IPS-20b (cell line): ENCODE measurements around the gene TIAM1.
A peak's percentile ranks its signal among the peaks of the same experiment; 100 is the strongest.

Experiments
- H3K27ac ChIP-seq: one replicate; pipeline ENCODE4 v1.5.1; 2013; ENCODE audit warnings: low read length
- H3K27me3 ChIP-seq: 2 replicates; pipeline ENCODE4 v1.6.1; 2013; ENCODE audit warnings: mild to moderate bottlenecking, low read length, inconsistent platforms; ENCODE audit not compliant: insufficient read depth
- H3K36me3 ChIP-seq: 2 replicates; pipeline ENCODE4 v1.6.1; 2013; ENCODE audit warnings: low read depth, mild to moderate bottlenecking, inconsistent platforms, low read length, moderate library complexity; ENCODE audit not compliant: insufficient read depth
- H3K4me1 ChIP-seq: 2 replicates; pipeline ENCODE4 v1.6.1; 2013; ENCODE audit warnings: mild to moderate bottlenecking, control low read depth, inconsistent platforms, low read length, moderate library complexity; ENCODE audit not compliant: insufficient read depth
- H3K4me3 ChIP-seq: 2 replicates; pipeline ENCODE4 v1.5.1; 2013; ENCODE audit warnings: mild to moderate bottlenecking, low read length, inconsistent platforms
- H3K9ac ChIP-seq: 2 replicates; pipeline ENCODE4 v1.6.1; 2013; ENCODE audit warnings: low read depth, mild to moderate bottlenecking, inconsistent platforms, low read length, moderate library complexity
- H3K9me3 ChIP-seq: 2 replicates; pipeline ENCODE4 v1.6.1; 2013; ENCODE audit warnings: mild to moderate bottlenecking, low read depth, low read length, inconsistent platforms; ENCODE audit not compliant: insufficient read depth

Gene TIAM1

DNA sequence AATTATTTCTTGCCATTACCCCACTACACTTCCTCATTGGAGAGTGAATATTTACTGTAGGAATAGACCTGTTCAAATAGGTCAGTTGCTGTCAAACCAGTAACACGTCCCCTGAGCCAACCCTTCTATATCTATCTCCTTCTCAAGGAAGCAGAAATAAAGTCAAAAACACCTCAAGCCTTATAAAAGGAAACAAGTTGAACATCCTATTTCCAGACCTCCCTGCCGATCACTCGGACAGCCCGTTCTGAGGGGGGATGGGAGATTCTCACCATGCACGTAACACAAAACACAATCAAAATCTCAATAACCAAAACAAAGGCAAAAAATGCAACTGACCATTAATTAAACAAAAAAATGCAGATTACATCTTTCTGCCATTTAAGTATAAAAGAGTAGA, 184.3 kb downstream of the TIAM1 start:
- Histone ChIP-seq H3K27ac (no peak overlapping the region), H3K4me1 (peaks cover 41% of the 10 kb centered on the region; the same call in 1 of the 2 replicates), H3K4me3 (peak overlapping the region; percentile 65), H3K9ac (peak overlapping the region; percentile 33; the same call in 1 of the 2 replicates), H3K36me3 (0 out of 2 replicates have a peak, but pooled peaks cover 5% of the 10 kb centered on the region), H3K9me3 (peaks cover 15% of the 10 kb centered on the region; the same call in 1 of the 2 replicates), H3K27me3 (no peaks in the 10 kb centered on the region)

DNA sequence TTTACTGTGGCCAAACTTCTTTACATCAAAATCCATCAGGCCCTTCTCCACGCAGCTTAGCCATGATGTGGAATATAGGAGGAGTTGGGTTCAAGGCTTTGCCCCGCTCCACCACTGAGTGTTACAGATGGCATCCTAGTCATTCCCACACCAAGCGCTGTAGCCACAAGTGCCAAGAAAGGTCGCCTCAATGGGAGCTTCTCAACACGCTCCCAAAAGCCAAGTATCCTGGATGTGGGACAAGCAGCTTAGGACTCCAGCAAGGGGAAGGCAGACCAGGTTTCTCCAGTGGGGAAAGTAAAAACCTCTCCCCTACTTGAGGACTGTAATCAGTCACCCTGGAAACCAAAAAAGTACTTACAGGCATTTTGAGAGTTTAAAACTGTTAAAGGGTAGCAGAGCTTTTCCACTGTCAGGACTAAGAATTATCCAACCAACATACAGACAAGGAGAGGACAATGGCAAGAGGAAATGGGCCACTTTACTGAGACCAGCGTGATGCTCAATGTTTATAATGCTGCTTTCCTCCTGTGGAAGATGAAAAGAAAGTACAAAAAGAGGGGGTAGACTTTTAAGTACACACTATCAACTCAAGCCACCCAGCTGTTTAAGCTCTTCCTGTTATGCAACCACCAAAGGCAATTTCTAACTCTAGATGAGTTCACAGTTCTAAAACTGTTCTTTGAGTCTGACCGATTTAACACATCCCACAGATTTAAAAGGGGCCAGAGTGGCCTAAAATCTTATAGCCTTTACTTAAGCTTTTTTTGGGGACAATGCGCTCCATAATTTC, 185.1 kb downstream of the TIAM1 start:
- Histone ChIP-seq H3K27ac (no peak overlapping the region), H3K4me1 (peaks cover 41% of the 10 kb centered on the region; the same call in 1 of the 2 replicates), H3K9ac (peak overlapping the region; percentile 33; the same call in 1 of the 2 replicates), H3K27me3 (no peaks in the 10 kb centered on the region), H3K9me3 (peaks cover 15% of the 10 kb centered on the region; the same call in 1 of the 2 replicates), H3K4me3 (peak overlapping the region; percentile 65), H3K36me3 (no peaks in the 10 kb centered on the region)

DNA sequence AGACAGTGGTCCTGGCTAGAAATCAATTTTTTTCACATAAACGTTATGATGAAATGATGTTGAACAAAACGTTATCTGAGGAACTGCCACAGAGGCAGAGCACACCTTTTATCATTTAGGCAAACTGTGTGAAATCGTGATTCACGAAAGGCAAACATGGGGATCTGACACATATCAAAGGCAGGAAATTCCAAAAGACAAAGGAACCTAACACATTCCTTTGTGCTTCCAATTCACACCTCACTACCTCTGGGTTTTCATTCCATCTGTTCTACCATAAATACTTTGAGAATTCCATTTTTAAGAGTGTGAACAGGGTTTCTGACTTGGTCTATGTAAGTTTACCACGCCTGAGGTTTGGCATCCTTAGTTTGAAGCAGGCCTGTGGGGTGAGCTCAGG, 186.3 kb downstream of the TIAM1 start:
- peaks cover 15% of the 10 kb centered on the region; the same call in 1 of the 2 replicates for H3K9me3 ChIP-seq
- no peaks in the 10 kb centered on the region for H3K36me3 ChIP-seq
- no peak overlapping the region for H3K9ac ChIP-seq
- peak overlapping the region; percentile 32 for H3K27ac ChIP-seq
- H3K4me1 ChIP-seq: peaks cover 41% of the 10 kb centered on the region; the same call in 1 of the 2 replicates
- H3K27me3 ChIP-seq: no peaks in the 10 kb centered on the region
- H3K4me3 ChIP-seq: no peak overlapping the region

DNA sequence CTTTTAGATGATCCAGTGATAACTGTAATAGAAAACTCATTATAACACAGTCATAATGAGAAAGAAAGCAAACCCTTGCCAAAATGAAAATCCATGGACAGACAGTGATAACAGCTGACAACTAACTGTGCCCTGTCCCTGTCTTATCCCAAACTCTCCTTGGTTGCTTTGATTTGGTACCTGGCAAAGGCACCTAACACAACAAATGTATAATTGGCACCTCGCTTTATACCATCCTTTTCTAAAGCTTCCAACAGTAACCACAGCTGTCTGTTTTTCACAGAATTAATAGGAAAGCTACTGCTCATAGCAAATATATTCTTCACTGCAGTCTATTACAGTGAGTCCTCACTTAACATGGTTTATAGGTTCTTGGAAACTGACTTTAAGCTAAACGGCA, 187.4 kb downstream of the TIAM1 start:
- peaks cover 37% of the 10 kb centered on the region; the same call in 1 of the 2 replicates for H3K4me1 ChIP-seq
- H3K4me3 ChIP-seq: no peak overlapping the region
- H3K9me3 ChIP-seq: peaks cover 15% of the 10 kb centered on the region; the same call in 1 of the 2 replicates
- H3K27ac ChIP-seq: no peak overlapping the region
- H3K9ac ChIP-seq: no peak overlapping the region
- no peaks in the 10 kb centered on the region for H3K27me3 ChIP-seq
- no peaks in the 10 kb centered on the region for H3K36me3 ChIP-seq

GRCh38 chr21:31156169-31156568, 187.9 kb downstream of the TIAM1 start:
- no peak overlapping the region for H3K9ac ChIP-seq
- H3K36me3 ChIP-seq: peaks cover 3% of the 10 kb centered on the region; the same call in 1 of the 2 replicates
- H3K27me3 ChIP-seq: no peaks in the 10 kb centered on the region
- peaks cover 15% of the 10 kb centered on the region; the same call in 1 of the 2 replicates for H3K9me3 ChIP-seq
- no peak overlapping the region for H3K4me3 ChIP-seq
- H3K27ac ChIP-seq: no peak overlapping the region
- peaks cover 32% of the 10 kb centered on the region; the same call in 1 of the 2 replicates for H3K4me1 ChIP-seq

- H3K9me3 ChIP-seq: peaks cover 4% of the 10 kb centered on the region
- no peak overlapping the region for H3K9ac ChIP-seq
- H3K4me3 ChIP-seq: no peak overlapping the region
- H3K27ac ChIP-seq: no peak overlapping the region
- no peaks in the 10 kb centered on the region for H3K4me1 ChIP-seq
- no peaks in the 10 kb centered on the region for H3K27me3 ChIP-seq
- H3K36me3 ChIP-seq: peaks cover 9% of the 10 kb centered on the region; the same call in 1 of the 2 replicates
Measured at GRCh38 chr21:31151156-31152045, 192.7 kb downstream of the TIAM1 start.

GRCh38 chr21:31145274-31145673, 198.8 kb downstream of the TIAM1 start:
- peaks cover 13% of the 10 kb centered on the region for H3K4me1 ChIP-seq
- no peak overlapping the region for H3K9ac ChIP-seq
- H3K27ac ChIP-seq: no peak overlapping the region

GRCh38 chr21:31143036-31143435, 201.0 kb downstream of the TIAM1 start:
- H3K9ac ChIP-seq: no peak overlapping the region
- peaks cover 13% of the 10 kb centered on the region for H3K4me1 ChIP-seq
- H3K36me3 ChIP-seq: peaks cover 7% of the 10 kb centered on the region; the same call in 1 of the 2 replicates
- H3K27ac ChIP-seq: no peak overlapping the region
- H3K27me3 ChIP-seq: no peaks in the 10 kb centered on the region
- no peak overlapping the region for H3K4me3 ChIP-seq
- H3K9me3 ChIP-seq: no peaks in the 10 kb centered on the region

More at GRCh38 chr21:31145274-31145673, 198.8 kb downstream of the TIAM1 start:
- Histone ChIP-seq H3K27me3 (no peaks in the 10 kb centered on the region), H3K36me3 (peaks cover 10% of the 10 kb centered on the region; the same call in 1 of the 2 replicates), H3K4me3 (no peak overlapping the region), H3K9me3 (no peaks in the 10 kb centered on the region; the same call in 1 of the 2 replicates)

DNA sequence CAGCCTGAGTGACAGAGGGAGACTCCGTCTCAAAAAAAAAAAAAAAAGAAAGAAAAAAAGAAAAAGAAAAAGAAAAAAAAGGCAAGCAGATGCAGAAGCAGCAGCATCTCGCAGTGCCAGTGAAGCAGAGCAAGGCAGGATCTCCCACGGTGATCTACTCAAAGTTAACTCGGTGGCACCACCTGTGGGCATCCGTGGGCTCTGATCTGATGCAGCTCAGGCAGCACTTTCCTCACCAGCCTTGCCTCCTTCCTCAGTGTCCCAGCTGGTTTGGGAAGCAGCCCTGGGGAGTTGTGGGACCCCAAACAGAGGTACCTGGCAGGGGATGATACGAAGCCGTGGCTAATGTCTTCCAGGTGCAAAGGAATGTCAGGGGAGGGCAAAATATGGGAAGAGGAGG, 201.5 kb downstream of the TIAM1 start:
- Histone ChIP-seq H3K9ac (no peak overlapping the region), H3K4me3 (no peak overlapping the region), H3K9me3 (no peaks in the 10 kb centered on the region), H3K27ac (no peak overlapping the region), H3K36me3 (peaks cover 5% of the 10 kb centered on the region; the same call in 1 of the 2 replicates), H3K4me1 (peaks cover 13% of the 10 kb centered on the region), H3K27me3 (no peaks in the 10 kb centered on the region)

DNA sequence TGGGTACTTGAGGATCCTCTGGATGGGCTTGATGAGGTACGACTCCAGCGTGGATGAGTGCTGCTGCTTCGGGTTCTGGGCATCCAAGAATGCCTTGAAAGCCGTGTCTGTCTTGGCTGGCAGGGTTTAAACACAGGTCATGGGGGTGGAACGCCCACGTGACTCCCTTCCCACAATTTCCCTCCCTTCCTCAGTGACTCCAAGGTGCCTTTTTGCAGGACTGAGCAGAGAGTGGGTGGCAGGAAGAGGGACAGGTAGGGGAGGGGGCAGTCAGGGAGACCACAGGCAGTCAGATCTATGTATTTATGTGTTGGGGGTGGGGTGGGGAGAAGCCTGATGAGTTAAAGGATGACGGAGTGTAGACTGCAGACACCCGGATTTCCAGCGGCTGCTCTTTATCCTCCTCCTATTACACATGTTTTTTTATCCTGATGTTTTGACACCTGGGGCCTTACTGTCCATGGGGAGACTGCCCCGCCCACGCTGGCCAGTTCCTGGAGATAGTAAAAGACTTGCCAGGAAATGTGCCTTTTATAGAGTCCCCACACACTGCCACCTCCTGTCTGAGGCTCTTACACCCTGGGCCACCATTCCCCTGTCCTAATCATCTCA, 202.6 kb downstream of the TIAM1 start:
- Histone ChIP-seq H3K36me3 (peaks cover 5% of the 10 kb centered on the region; the same call in 1 of the 2 replicates), H3K4me3 (no peak overlapping the region), H3K27ac (no peak overlapping the region), H3K27me3 (no peaks in the 10 kb centered on the region), H3K9ac (no peak overlapping the region), H3K9me3 (no peaks in the 10 kb centered on the region), H3K4me1 (peaks cover 13% of the 10 kb centered on the region)

GRCh38 chr21:31140676-31141075, 203.4 kb downstream of the TIAM1 start:
- H3K36me3 ChIP-seq: peaks cover 5% of the 10 kb centered on the region; the same call in 1 of the 2 replicates
- no peak overlapping the region for H3K9ac ChIP-seq
- no peak overlapping the region for H3K27ac ChIP-seq
- H3K4me3 ChIP-seq: no peak overlapping the region
- no peaks in the 10 kb centered on the region for H3K27me3 ChIP-seq
- H3K4me1 ChIP-seq: peaks cover 10% of the 10 kb centered on the region
- no peaks in the 10 kb centered on the region for H3K9me3 ChIP-seq
